Testis (tissue), 3 donors: ENCODE results near the gene LZTS3. TPM values are rescaled to one million over a fixed set of nuclear protein-coding genes. Genes with fewer than 3 reads are reported as not detected.

Experiments used
- DNase-seq: peaks from one replicate; pipeline ENCODE4 v3.0.0-alpha.2; 2019
- H3K27ac ChIP-seq, 2 donors: fragments of 200-600 bp; sonication (generic); one replicate each; pipeline ENCODE4 v1.5.1; 2019
- H3K27me3 ChIP-seq: fragments of 200-600 bp; sonication (generic); one replicate; pipeline ENCODE4 v1.5.1; 2019
- H3K36me3 ChIP-seq: fragments of 200-600 bp; sonication (generic); one replicate; pipeline ENCODE4 v1.5.1; 2017; ENCODE audit warnings: low read depth; ENCODE audit errors: missing control alignments
- H3K4me1 ChIP-seq: fragments of 200-600 bp; sonication (generic); one replicate; pipeline ENCODE4 v1.5.1; 2019
- H3K4me3 ChIP-seq, 2 donors: fragments of 200-600 bp; sonication (generic); one replicate each; pipeline ENCODE4 v1.5.1; 2017 to 2019
- H3K9me3 ChIP-seq: fragments of 200-600 bp; sonication (generic); one replicate; pipeline ENCODE4 v1.5.1; 2017
- CTCF ChIP-seq, 3 experiments: fragments of 450-650 bp in 2 of 3; fragments of 200-600 bp in 1 of 3; sonication (generic) in 1 of 3; IDR thresholded peaks; one replicate each; pipeline ENCODE4 v1.5.1; 2016 to 2019; ENCODE audit warnings: antibody characterized with exemption in 3 of 3, mild to moderate bottlenecking in 2 of 3, moderate library complexity in 1 of 3
- POLR2A ChIP-seq: fragments of 450-650 bp; IDR thresholded peaks from one replicate; pipeline ENCODE4 v1.6.1; 2017; ENCODE audit warnings: antibody characterized with exemption, mild to moderate bottlenecking, moderate library complexity
- WGBS, 2 donors: methylation state at CpG; one replicate each; pipeline ENCODE4 v1.1.5; 2018; 5-methylcytosine and 5-hydroxymethylcytosine counted together
- intact Hi-C: fragments of 100-400 bp; cut with DNase I; formaldehyde crosslinking; loops from one replicate; pipeline ENCODE4 v1.15.1; 2023; ENCODE audit warnings: low total_unique reads
- polyA plus RNA-seq: library from polyadenylated mRNA; stranded (reverse); fragments of 350-450 nt; fragmentation: Illumina TruSeq; extraction: RNeasy Lipid Tissue Mini Kit (QIAGEN cat#74804); gene quantifications from one replicate; pipeline ENCODE4 v1.2.3, GENCODE V29; 2014; ENCODE audit warnings: low read depth, low replicate concordance; ENCODE audit not compliant: insufficient read depth
- total RNA-seq, 2 donors: library from RNA; depleted of rRNA; stranded (reverse); fragments of >200 nt; gene quantifications; one replicate each; pipeline ENCODE4 v1.2.3, GENCODE V29; 2016

LZTS3 gene
- total and polyA plus RNA-seq, 3 donors from 2014 or later, result 7.2 to 16.8 (median 13.9) TPM

- WGBS, 2 donors, result 80 to 91% methylated on average over 7 of the region's 7 CpGs
Observed at GRCh38 chr20:3213226-3213625, 39.9 kb upstream of the LZTS3 start.

GRCh38 chr20:3210346-3210745, 37.0 kb upstream of the LZTS3 start:
- Histone ChIP-seq H3K27me3 (no peaks in the 10 kb centered on the region), H3K36me3 (no peaks in the 10 kb centered on the region), H3K4me3 (no peak overlapping the region), H3K9me3 (no peaks in the 10 kb centered on the region), H3K4me1 (peaks cover 7% of the 10 kb centered on the region), H3K27ac (no peak overlapping the region)
- TF ChIP-seq POLR2A (no peak), CTCF (IDR thresholded peaks at IDR 0.05) (no peak)
- no peak for DNase-seq
- 27 to 60% methylated on average over 1 to 2 of the region's 2 CpGs for WGBS, 2 donors
- intact Hi-C loops, result no loop called here

More at GRCh38 chr20:3213226-3213625, 39.9 kb upstream of the LZTS3 start:
- no peaks in the 10 kb centered on the region for H3K36me3 ChIP-seq
- H3K27me3 ChIP-seq, result no peaks in the 10 kb centered on the region
- DNase-seq, result no peak
- H3K9me3 ChIP-seq, result no peaks in the 10 kb centered on the region
- no peak overlapping the region for H3K4me3 ChIP-seq
- TF ChIP-seq POLR2A (no peak), CTCF (IDR thresholded peaks at IDR 0.05) (no peak)
- H3K4me1 ChIP-seq, result peaks cover 7% of the 10 kb centered on the region
- H3K27ac ChIP-seq, result no peak overlapping the region
- intact Hi-C loops, result no loop called here

GRCh38 chr20:3209946-3210317, 36.6 kb upstream of the LZTS3 start:
- intact Hi-C loops, result no loop called here
- H3K27me3 ChIP-seq, result no peaks in the 10 kb centered on the region
- no peaks in the 10 kb centered on the region for H3K36me3 ChIP-seq
- no peak for DNase-seq
- no peak overlapping the region for H3K27ac ChIP-seq
- no peaks in the 10 kb centered on the region for H3K9me3 ChIP-seq
- H3K4me1 ChIP-seq, result peaks cover 7% of the 10 kb centered on the region
- peak overlapping the region; percentile 72 to 82 for H3K4me3 ChIP-seq
- TF ChIP-seq CTCF (IDR thresholded peaks at IDR 0.05) (no peak), POLR2A (no peak)
- WGBS, 2 donors, result 1 to 3% methylated on average over 5 to 10 of the region's 10 CpGs

- peak; percentile 63 for DNase-seq
- Histone ChIP-seq H3K27ac (peak within 1 kb of the TSS; percentile 39 to 80), H3K4me3 (peak within 1 kb of the TSS; percentile 72 to 82), H3K36me3 (no peaks in the 10 kb centered on the region), H3K9me3 (no peaks in the 10 kb centered on the region), H3K27me3 (no peaks in the 10 kb centered on the region), H3K4me1 (peaks cover 7% of the 10 kb centered on the region)
- intact Hi-C loops, result no loop called here
- 1% methylated on average over 39 to 48 of the region's 48 CpGs for WGBS, 2 donors
- no peak for TF ChIP-seq POLR2A
- no peak for TF ChIP-seq CTCF (IDR thresholded peaks at IDR 0.05)
Observed at GRCh38 chr20:3209257-3209945, 36.1 kb upstream of the LZTS3 start, which contains the start of gene ITPA. ITPA (plus strand) TSS chr20:3209498; CDS start chr20:3209552, 54 bp downstream.

GRCh38 chr20:3208786-3209256, 35.5 kb upstream of the LZTS3 start:
- no peak for DNase-seq
- Histone ChIP-seq H3K36me3 (no peaks in the 10 kb centered on the region), H3K9me3 (no peaks in the 10 kb centered on the region), H3K4me1 (peaks cover 7% of the 10 kb centered on the region), H3K27ac (peak overlapping the region; percentile 39 to 80), H3K27me3 (no peaks in the 10 kb centered on the region), H3K4me3 (peak overlapping the region; percentile 72 to 82)
- intact Hi-C loops, result no loop called here
- no peak for TF ChIP-seq CTCF (IDR thresholded peaks at IDR 0.05)
- no peak for TF ChIP-seq POLR2A
- 3 to 4% methylated on average over 9 to 10 of the region's 10 CpGs for WGBS, 2 donors
